Middle frontal gyrus (tissue), 1 donor: ENCODE measurements around the gene PIK3R1.
A peak's percentile ranks its signal among the peaks of the same experiment; 100 is the strongest.

ENCODE experiments used
- DNase-seq: peaks from one replicate; pipeline ENCODE4 v3.0.0-alpha.2; 2015; ENCODE audit warnings: low spot score; ENCODE audit errors: extremely low spot score

Gene PIK3R1

DNA sequence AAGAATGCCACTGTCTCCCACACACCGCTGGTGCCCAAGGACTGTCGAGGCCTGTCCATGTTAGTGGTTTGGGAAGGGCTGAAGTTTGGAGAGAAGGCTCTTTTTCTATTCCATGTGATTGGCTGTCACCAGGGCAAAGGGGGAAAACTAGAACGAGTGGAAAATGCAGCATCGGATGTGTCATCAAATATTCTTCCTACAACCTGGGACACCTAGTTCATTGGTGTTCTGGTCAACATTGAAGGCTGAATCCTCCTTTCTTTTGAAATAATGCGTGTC lies 53.2 kb downstream of the PIK3R1 start:
- no peak for DNase-seq

DNA sequence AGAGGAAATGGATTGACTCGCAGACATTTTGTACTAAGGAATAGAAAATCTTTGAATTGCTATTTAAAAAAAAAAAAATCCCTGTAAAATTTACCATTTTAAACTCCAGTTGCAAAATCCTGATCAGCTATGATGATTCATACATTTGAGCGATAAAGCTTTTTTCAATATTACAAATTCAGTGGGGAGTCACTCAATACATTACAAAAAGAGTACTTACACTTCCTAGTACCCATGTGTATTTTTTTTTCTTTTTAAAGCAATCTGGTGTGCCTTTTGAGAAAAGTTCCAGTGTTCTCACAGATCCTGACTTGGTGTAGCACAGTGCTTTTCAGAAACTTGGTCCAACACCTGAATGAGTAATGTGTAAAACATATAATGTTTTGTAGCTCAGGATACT lies 54.3 kb downstream of the PIK3R1 start:
- no peak for DNase-seq

DNA sequence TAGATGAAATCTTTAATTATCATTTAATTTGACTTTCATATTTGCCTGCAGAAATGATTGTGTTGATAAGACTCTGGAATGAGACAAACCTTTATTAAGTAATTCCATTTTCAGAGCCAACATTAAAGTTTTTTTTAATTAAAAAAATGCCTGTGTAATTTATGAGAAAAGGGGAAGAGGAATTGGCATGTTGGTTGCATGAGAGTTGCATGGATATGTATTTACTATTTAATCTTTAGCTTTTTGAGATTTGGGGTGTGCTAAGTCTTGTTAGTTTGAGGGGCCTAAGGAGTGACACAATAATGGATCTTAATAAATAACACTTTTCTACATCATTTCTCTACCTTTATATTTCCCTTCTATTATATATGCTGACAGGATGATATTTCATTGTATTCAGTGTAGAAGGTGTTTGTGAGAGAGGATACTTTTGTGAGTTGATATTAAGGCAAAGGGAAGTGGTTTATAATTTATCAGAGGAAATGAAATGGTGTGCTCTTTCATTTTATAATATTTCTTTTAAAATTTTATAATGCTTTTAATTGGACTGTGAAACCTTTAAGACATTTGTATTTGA lies 54.9 kb downstream of the PIK3R1 start:
- no peak for DNase-seq

DNA sequence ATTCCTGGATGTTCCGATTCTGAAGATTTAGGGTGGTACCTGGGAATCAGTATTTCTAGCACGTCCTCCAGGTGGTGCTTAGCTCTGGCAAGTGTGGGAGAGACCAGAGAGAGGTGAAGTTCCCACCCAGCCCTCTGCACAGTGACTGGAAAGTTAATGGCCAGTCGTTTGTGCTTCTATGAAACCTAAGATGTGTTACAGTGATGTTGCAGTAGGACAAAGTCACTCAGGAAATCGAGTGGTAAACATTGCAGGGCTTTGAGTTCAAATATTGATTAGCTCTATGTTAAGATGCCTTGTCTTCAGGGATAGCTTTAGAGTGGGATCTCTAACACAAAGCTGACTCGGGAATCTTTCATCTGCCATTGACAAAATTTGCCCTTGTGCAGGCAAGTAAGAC lies 55.6 kb downstream of the PIK3R1 start:
- DNase-seq = no peak

DNA sequence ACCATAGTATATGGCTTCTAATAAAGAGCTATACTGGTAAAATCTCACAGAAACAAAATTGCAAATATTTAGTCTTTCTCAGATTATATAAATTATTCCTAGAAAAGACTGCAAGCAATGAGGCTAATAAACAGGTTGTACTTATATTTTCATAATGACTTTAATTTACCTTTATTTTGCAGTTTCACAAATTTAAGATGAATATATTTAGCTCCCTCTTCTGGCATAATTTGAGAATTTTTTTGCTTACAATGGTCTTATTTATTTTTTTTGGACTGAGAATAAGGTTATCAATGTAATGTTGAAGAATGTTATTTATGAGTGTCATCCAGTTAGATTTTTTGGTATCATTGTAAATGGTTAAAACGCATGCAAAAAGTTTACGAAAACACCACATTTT lies 56.7 kb downstream of the PIK3R1 start:
- no peak for DNase-seq

DNA sequence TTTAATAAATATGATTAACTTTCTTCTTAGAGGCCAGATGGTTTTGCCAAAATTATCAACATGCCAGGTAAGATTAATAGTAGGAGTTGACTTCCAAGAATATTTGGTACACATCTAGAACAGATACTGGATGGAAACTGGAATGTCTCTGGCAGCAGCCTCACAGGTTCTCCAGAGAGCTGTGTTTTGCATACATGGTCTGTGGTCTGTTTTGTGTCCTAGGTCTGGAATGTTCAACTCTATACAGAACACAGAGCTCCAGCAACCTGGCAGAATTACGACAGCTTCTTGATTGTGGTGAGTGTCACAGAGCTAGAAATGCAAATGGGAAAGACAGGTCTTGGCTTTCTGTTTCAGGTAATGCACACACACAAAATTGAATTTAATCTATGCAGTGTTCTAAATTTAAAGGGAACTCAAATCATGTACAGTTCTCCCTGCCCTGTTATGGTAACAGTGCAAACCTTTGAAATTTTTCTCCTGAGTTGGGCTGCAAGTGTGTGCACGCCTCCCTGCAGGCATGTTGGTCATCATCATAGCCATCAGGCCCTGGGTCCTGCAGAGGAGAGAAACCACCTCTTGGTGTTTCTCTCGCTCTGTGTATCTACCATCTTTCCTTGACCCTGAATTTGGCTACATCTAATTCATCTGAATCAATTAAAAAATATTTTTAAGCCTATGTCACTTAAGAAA lies 58.3 kb downstream of the PIK3R1 start:
- DNase-seq = no peak

DNA sequence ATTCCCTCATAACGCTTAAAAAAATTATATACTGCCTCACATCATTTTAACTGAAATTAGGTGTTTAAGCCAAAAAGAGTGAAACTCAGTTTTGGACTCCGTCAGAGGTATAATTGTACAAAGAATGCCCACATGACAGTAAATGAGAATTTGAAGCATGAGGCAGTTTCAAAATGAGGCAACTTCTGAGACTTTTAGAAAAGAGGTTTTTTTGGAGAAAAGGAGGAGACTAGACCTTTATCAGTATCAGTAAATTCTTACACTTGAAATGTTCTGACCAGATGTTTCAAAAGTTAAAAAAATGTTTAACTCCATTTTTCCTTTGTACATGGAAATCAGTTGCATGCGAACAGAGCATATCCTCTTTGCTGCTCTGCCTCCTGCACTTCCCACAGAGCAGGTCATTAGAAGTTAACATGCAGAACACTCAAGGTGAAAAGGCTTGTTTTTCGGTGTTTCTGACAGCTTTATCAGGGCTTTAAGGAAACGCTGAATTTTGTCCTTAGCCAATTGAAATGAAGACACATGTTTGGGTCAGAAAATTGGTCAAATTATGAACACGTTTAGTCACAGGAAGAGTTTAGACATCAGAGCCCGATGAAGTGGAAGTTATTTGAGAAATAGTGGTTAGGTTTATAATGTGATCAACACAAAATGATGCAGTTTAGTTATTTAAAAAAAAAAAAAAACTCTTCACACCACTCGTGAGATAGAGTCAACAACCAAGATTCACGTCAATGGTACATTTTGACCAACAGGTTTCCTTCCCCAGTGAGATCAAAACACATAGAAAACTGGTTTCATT lies 59.5 kb downstream of the PIK3R1 start:
- DNase-seq = no peak

DNA sequence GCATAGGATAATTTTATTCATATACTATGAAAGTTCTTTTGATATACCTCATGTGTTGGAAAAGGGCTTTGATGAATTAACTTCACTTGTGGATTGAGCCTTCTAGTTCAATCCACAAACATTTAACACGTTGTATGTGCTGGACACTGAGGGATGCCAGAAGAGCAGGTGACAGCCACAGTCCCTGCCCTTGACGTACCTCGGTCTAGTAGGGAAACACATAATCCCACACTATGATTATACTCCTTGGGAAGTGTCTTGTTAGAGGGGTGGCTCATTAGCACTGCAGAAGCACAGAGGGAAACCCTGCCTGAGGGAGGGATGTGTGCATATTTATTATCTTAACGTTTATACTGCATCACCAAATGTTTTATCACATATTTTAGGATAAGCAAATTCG lies 61.2 kb downstream of the PIK3R1 start:
- no peak for DNase-seq

DNA sequence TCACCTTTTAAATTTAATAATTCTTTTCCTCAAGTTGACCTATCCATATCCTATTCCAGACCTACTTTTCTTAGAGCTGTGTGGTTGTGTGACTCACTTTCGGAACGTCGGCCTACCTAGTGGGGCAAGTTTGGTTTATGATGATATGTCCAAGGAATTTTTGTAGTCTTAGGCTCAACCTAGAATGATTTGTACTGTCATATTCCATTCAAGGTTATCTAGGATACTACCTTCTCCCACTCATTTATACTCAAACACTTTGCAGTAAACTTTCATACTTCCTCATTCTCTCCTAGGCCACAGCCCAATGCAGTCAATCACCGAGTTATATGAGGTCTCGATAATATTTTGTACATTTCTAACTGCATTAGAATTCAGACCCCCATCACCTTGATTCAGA lies 61.9 kb downstream of the PIK3R1 start:
- DNase-seq = no peak

DNA sequence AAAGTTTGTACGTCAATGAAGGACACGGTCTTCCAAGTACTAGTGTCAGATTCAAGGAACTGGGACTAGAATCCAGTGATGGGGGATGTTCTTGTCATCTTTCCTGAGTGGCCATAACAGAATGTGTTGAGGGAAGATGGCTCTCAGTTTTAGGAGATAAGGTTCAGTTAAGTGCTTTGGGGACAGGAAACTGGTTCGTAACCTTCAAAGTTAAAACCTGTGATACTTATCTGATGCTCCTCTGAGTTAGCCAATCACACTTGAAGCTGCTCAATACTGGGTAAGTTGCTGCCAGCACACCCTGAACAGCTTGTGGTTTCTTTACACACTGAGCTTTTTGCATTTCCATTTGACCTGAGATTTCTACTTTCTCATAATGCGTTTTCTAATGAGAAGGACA lies 64.4 kb downstream of the PIK3R1 start:
- DNase-seq = no peak

DNA sequence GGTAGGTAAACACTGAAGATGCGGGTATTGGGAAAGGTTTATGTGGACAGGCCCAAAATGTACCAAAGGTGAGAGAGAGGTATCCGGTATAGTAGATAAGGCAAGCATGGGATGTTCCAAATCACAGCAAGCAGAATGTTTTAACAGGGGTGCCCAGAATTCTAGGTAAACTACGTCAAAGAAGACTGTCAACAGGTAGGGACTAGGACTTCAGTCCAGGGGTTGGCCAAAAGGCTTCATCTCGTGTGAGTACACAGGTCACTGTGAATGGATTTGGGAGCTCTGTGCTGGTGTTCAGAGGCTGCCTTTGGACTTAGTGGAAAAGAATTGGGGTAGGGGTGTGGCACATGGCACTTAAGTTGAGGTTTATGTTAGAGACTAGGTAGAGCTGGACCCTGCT lies 66.4 kb downstream of the PIK3R1 start:
- DNase-seq = no peak

DNA sequence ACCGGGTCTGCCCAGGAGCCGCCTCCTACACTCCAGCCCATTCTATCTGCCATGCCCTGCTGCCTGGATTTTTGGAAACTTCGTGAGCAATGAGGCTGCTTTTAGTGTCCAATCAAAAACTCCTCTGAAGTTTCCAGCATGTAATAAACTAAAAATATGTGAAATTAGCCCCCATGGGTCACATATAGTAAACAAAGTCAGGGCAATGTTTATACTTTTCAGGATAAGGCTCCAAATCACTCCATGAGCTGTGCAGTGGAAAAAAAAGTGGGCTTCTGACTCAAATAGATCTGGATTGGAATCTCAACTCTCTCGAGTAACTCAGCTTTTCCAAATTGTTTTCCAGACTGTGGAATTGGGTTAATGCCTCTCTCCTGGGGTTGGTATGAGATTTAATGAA lies 68.2 kb downstream of the PIK3R1 start:
- no peak for DNase-seq

DNA sequence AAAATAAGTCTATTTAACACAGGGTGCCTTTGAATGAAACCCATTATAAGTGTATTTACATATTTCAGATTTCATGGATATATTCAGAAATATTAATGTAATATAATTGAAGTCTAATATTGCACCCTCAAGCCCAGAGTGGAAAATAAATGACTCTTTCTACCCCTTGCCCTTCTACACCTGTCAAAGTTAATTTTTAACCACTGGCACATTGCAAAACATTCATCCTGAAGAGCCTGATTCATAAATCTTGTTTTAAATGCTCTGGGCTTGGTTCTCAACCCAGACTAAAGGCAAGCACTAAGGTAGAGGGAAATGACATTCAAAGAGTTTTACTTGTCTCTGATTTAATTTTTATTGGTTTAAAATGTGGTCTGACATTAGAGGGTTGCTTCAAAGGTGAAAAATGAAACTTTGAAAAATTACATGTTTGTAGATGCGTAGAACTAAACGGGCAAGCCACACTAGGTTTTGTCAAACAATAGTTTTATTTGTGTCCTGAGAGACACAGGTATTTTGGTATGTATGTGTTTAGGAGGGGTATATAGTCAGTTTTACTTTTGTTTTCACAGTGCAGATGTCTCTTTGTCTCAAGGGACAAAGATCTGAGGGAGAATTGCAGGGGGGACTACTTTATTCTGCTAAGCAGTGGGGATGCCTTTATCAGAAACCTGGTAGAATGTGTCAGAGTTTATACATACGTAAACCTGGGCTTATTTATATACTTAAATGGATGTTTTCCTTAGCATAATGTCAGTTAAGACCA lies 69.7 kb downstream of the PIK3R1 start:
- no peak for DNase-seq

DNA sequence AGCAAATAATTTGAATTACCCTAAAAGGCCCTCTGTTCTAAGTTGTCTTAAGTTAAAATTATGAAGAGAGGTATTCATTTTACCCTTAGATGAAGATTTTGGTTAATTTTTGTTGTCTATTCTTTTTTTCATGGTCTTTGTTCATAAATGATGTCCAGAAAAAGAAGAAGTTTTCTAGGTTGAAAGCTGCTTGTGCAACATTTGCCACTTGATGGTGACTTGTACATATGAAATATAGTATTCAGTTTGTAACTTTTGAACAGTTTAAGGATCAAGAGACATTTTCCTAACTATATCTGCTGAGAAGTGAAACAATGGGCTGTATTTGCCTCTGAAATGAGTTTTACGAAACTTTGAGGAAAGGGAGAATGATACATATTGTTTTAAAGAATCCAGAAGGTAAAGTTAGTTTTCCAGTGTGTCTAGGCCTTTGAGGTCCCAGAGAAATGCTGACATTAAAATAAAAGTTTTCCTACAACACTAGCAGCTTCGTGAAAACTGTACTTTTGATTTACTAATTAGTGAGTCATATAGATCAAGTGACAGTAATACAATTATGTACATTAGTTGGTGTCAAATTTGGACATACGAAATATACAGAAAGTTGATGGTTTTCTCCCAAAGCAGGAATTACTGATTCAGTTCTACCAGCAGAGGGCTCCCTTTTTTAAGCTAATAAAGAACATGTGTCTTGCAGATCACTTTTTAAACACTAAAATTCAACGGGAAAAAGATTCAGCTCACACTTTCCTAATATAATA lies 70.5 kb downstream of the PIK3R1 start:
- peak; percentile 22 for DNase-seq

DNA sequence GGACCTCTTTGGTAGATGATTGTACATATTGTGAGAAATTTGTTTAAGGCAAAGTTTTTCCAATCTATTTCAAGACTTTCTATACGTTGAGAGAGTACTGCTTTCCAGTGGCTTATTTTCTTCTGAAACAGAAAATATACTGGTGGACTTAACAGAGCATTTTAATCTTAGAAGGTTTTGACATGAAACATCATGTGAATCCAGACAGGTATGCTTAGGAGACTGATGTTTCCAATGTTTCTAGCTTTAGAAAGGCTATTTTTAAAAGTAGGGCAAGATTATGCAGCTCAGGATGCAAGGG lies 71.0 kb downstream of the PIK3R1 start:
- no peak for DNase-seq

DNA sequence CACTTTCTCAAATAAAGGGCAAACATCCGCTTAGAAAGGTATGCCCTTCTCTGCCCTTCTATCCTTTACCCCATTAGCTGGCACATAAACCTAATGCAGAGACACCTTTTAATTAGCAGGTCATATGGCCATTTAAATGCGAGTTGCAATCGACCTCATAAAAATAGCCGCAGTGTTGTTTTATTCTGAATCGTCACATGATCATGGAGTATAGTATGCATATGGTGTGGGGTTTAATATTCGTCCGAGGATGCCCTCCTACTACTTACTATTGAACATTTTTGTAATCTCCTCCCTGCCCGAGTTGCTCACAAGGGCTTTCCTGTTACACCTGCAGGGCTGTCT lies 72.0 kb downstream of the PIK3R1 start:
- no peak for DNase-seq

DNA sequence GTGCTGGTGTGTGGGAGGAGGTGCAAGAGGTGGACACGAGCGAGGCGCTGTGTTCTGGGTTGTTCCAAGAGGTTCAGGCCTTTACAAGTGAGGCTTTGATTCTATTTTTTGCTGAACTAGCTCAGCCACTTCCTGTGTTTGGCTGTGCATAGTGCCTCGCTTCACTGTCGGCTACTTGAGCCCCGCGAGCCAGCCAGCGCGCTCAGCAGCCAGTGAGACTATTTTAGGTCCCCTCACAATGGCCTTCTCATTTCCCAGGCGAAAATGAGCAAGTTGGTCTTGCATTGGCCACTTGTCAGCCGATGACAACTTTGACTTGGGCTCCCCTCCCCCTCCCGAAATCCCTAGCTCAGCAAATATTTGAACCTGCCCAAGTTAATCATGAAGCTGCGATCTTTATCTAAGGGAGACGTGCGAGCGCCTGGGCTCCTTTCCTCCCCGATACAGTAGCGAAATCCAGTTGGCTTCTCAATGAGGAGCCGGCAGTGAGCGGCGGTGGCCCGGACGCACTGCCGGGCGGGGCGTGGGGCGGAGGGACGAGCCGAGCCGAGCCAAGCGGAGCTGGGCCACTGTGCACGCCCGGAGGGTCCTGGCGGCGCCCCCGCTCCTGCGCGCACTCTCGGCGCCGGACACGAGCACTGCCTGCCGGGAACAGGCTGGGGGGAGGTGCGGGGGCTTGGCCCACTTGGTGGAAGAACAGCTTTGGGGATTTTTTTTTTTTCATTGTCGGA lies 72.6 kb downstream of the PIK3R1 start:
- DNase-seq = peak; percentile 76

DNA sequence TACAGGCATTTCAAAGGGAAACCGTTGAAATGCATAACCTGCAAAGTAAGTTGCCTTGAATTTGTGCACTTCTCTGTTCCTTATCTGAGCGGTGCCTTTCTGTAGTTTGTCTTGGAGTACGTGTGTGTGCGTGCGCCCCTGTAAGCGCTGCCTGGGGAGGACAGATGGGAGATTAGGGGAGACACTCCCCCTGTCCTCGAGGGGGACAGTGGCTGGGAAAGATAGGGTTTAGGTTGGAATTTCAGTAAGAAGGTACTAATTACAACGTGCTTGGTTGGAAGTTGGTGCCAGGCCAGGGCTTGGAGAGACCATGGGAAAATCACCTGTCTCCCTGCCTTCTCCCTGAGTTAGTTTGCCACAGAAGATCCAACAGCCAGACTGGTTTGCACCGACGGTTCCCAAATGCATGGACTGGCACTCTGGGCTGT lies 73.2 kb downstream of the PIK3R1 start:
- DNase-seq = peak; percentile 24

DNA sequence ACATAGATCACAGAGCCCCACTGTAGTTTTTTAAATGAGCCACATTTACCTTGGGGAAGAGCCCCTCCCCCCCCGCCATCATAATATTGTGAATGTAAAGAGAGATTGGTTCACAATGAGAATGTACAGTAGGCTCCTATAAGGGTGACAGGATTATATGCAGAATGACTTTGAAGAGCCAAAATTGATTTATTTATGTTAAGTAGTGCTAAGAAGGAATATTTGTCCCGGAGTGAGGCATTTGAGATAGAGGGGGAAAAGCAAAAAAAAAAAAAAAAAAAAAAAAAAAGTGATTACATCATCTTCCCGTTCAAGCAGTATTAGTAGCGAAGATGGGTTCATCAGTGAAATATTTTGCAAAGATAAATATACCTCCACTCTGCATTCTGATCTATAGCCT lies 73.9 kb downstream of the PIK3R1 start:
- no peak for DNase-seq

DNA sequence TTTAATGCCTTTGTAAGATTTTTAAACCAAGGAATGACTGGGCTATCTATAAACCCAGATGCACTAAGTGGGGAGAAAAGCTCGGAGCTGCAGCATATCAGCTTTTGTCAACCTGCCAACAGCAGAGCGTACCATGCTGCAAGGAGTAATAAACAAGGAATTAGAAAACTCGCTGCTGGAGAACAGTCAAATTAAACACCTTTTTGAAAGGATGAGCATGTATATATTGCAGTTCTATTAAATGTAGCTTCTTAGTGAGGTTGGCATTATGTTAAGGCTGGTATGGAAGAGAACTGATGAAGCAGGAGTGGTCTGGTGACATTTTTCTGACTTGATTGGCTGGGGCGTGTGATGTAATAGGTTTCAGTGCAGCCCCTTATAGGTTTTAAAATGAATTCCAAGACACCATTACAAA lies 74.7 kb downstream of the PIK3R1 start:
- DNase-seq = peak; percentile 44

DNA sequence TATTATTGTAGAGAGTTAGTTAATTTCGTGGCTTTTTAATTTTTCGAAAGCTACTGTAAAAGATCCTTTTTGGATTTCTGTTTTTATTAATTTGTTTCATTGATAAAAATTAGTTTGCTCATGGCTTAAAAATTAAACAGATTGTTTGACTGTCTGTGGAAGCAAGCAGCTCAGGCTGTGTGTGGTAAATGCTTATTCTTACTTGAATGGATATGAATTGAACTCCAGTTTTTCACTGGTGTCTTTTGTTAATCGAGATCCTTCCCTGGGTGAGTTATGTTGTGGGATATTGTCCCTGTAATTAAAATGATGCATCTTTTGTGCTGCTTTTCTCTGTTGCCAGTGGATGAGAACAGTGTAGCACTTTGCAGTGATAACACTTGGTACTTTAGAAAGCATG lies 75.3 kb downstream of the PIK3R1 start:
- DNase-seq = no peak
